ENCODE data around the gene TSPAN2.

Gene TSPAN2

GRCh38 chr1:115089420-115090185 is at the start of gene TSPAN2:
TSPAN2 (minus strand) TSS chr1:115089503; CDS start chr1:115089432, 71 bp downstream.
- peak within 1 kb of the TSS; percentile 95 to 98 for H3K9ac ChIP-seq (ENCODE audit: low read length in 2 of 2)
- H3K4me3 ChIP-seq (ENCODE audit: low read length in 2 of 2), result peak within 1 kb of the TSS; percentile 85 to 86
- no peaks in the 10 kb centered on the region for H3K36me3 ChIP-seq (ENCODE audit: control insufficient read depth in 2 of 2, insufficient read depth in 2 of 2, low read length in 2 of 2)
- H3K4me1 ChIP-seq (ENCODE audit: control insufficient read depth, insufficient read depth, low read length), result peaks cover 40% of the 10 kb centered on the region
- no peaks in the 10 kb centered on the region for H3K27me3 ChIP-seq (ENCODE audit: control insufficient read depth in 1 of 2, insufficient read depth in 2 of 2, low read length in 2 of 2)
- no peaks in the 10 kb centered on the region for H3K9me3 ChIP-seq (ENCODE audit: control insufficient read depth in 2 of 2, low read length in 2 of 2)
- H3K27ac ChIP-seq (ENCODE audit: low read length), result peak within 1 kb of the TSS; percentile 99

- no peaks in the 10 kb centered on the region for H3K9me3 ChIP-seq (ENCODE audit: control insufficient read depth in 2 of 2, low read length in 2 of 2)
- no peak overlapping the region for H3K9ac ChIP-seq (ENCODE audit: low read length in 2 of 2)
- peak overlapping the region; percentile 18 to 54 for H3K4me3 ChIP-seq (ENCODE audit: low read length in 2 of 2)
Observed at GRCh38 chr1:115138973-115139372, 49.7 kb upstream of the TSPAN2 start.

GRCh38 chr1:115138271-115138670 is 49.0 kb upstream of the TSPAN2 start:
- no peaks in the 10 kb centered on the region for H3K27me3 ChIP-seq (ENCODE audit: control insufficient read depth in 1 of 2, insufficient read depth in 2 of 2, low read length in 2 of 2)
- H3K4me1 ChIP-seq (ENCODE audit: control insufficient read depth, insufficient read depth, low read length), result peaks cover 16% of the 10 kb centered on the region
- no peak overlapping the region for H3K4me3 ChIP-seq (ENCODE audit: low read length in 2 of 2)
- no peak overlapping the region for H3K27ac ChIP-seq (ENCODE audit: low read length)
- H3K9me3 ChIP-seq (ENCODE audit: control insufficient read depth in 2 of 2, low read length in 2 of 2), result no peaks in the 10 kb centered on the region
- no peaks in the 10 kb centered on the region for H3K36me3 ChIP-seq (ENCODE audit: control insufficient read depth in 2 of 2, insufficient read depth in 2 of 2, low read length in 2 of 2)
- H3K9ac ChIP-seq (ENCODE audit: low read length in 2 of 2), result no peak overlapping the region

More at GRCh38 chr1:115138973-115139372, 49.7 kb upstream of the TSPAN2 start:
- peaks cover 16% of the 10 kb centered on the region for H3K4me1 ChIP-seq (ENCODE audit: control insufficient read depth, insufficient read depth, low read length)
- no peaks in the 10 kb centered on the region for H3K27me3 ChIP-seq (ENCODE audit: control insufficient read depth in 1 of 2, insufficient read depth in 2 of 2, low read length in 2 of 2)
- no peaks in the 10 kb centered on the region for H3K36me3 ChIP-seq (ENCODE audit: control insufficient read depth in 2 of 2, insufficient read depth in 2 of 2, low read length in 2 of 2)
- H3K27ac ChIP-seq (ENCODE audit: low read length), result no peak overlapping the region

- Histone ChIP-seq H3K36me3 (ENCODE audit: control insufficient read depth in 2 of 2, insufficient read depth in 2 of 2, low read length in 2 of 2) (no peaks in the 10 kb centered on the region), H3K4me1 (ENCODE audit: control insufficient read depth, insufficient read depth, low read length) (peaks cover 16% of the 10 kb centered on the region), H3K9ac (ENCODE audit: low read length in 2 of 2) (no peak overlapping the region), H3K27ac (ENCODE audit: low read length) (no peak overlapping the region), H3K4me3 (ENCODE audit: low read length in 2 of 2) (no peak overlapping the region), H3K9me3 (ENCODE audit: control insufficient read depth in 2 of 2, low read length in 2 of 2) (no peaks in the 10 kb centered on the region), H3K27me3 (ENCODE audit: control insufficient read depth in 1 of 2, insufficient read depth in 2 of 2, low read length in 2 of 2) (no peaks in the 10 kb centered on the region)
Observed at GRCh38 chr1:115137191-115137590, 47.9 kb upstream of the TSPAN2 start.

GRCh38 chr1:115136706-115137105 is 47.4 kb upstream of the TSPAN2 start:
- Histone ChIP-seq H3K27me3 (ENCODE audit: control insufficient read depth in 1 of 2, insufficient read depth in 2 of 2, low read length in 2 of 2) (no peaks in the 10 kb centered on the region), H3K27ac (ENCODE audit: low read length) (no peak overlapping the region), H3K9ac (ENCODE audit: low read length in 2 of 2) (no peak overlapping the region), H3K9me3 (ENCODE audit: control insufficient read depth in 2 of 2, low read length in 2 of 2) (no peaks in the 10 kb centered on the region), H3K4me1 (ENCODE audit: control insufficient read depth, insufficient read depth, low read length) (peaks cover 16% of the 10 kb centered on the region), H3K4me3 (ENCODE audit: low read length in 2 of 2) (no peak overlapping the region), H3K36me3 (ENCODE audit: control insufficient read depth in 2 of 2, insufficient read depth in 2 of 2, low read length in 2 of 2) (no peaks in the 10 kb centered on the region)

GRCh38 chr1:115136106-115136505 is 46.8 kb upstream of the TSPAN2 start:
- H3K4me3 ChIP-seq (ENCODE audit: low read length in 2 of 2), result no peak overlapping the region
- H3K9me3 ChIP-seq (ENCODE audit: control insufficient read depth in 2 of 2, low read length in 2 of 2), result no peaks in the 10 kb centered on the region
- H3K27ac ChIP-seq (ENCODE audit: low read length), result no peak overlapping the region
- no peaks in the 10 kb centered on the region for H3K36me3 ChIP-seq (ENCODE audit: control insufficient read depth in 2 of 2, insufficient read depth in 2 of 2, low read length in 2 of 2)
- no peaks in the 10 kb centered on the region for H3K27me3 ChIP-seq (ENCODE audit: control insufficient read depth in 1 of 2, insufficient read depth in 2 of 2, low read length in 2 of 2)
- no peak overlapping the region for H3K9ac ChIP-seq (ENCODE audit: low read length in 2 of 2)
- H3K4me1 ChIP-seq (ENCODE audit: control insufficient read depth, insufficient read depth, low read length), result peaks cover 16% of the 10 kb centered on the region

GRCh38 chr1:115135681-115136080 is 46.4 kb upstream of the TSPAN2 start:
- Histone ChIP-seq H3K9ac (ENCODE audit: low read length in 2 of 2) (no peak overlapping the region), H3K27ac (ENCODE audit: low read length) (no peak overlapping the region), H3K9me3 (ENCODE audit: control insufficient read depth in 2 of 2, low read length in 2 of 2) (no peaks in the 10 kb centered on the region), H3K4me3 (ENCODE audit: low read length in 2 of 2) (no peak overlapping the region), H3K36me3 (ENCODE audit: control insufficient read depth in 2 of 2, insufficient read depth in 2 of 2, low read length in 2 of 2) (no peaks in the 10 kb centered on the region), H3K27me3 (ENCODE audit: control insufficient read depth in 1 of 2, insufficient read depth in 2 of 2, low read length in 2 of 2) (no peaks in the 10 kb centered on the region), H3K4me1 (ENCODE audit: control insufficient read depth, insufficient read depth, low read length) (peaks cover 16% of the 10 kb centered on the region)

GRCh38 chr1:115134850-115135480 is 45.7 kb upstream of the TSPAN2 start:
- Histone ChIP-seq H3K27me3 (ENCODE audit: control insufficient read depth in 1 of 2, insufficient read depth in 2 of 2, low read length in 2 of 2) (no peaks in the 10 kb centered on the region), H3K9me3 (ENCODE audit: control insufficient read depth in 2 of 2, low read length in 2 of 2) (no peaks in the 10 kb centered on the region), H3K27ac (ENCODE audit: low read length) (no peak overlapping the region), H3K9ac (ENCODE audit: low read length in 2 of 2) (no peak overlapping the region), H3K4me3 (ENCODE audit: low read length in 2 of 2) (peak overlapping the region in 1 of 2 donors; percentile 15), H3K4me1 (ENCODE audit: control insufficient read depth, insufficient read depth, low read length) (peaks cover 16% of the 10 kb centered on the region), H3K36me3 (ENCODE audit: control insufficient read depth in 2 of 2, insufficient read depth in 2 of 2, low read length in 2 of 2) (no peaks in the 10 kb centered on the region)

GRCh38 chr1:115134231-115134630 is 44.9 kb upstream of the TSPAN2 start:
- no peaks in the 10 kb centered on the region for H3K9me3 ChIP-seq (ENCODE audit: control insufficient read depth in 2 of 2, low read length in 2 of 2)
- no peak overlapping the region for H3K9ac ChIP-seq (ENCODE audit: low read length in 2 of 2)
- H3K4me3 ChIP-seq (ENCODE audit: low read length in 2 of 2), result no peak overlapping the region
- no peaks in the 10 kb centered on the region for H3K36me3 ChIP-seq (ENCODE audit: control insufficient read depth in 2 of 2, insufficient read depth in 2 of 2, low read length in 2 of 2)
- peaks cover 15% of the 10 kb centered on the region for H3K4me1 ChIP-seq (ENCODE audit: control insufficient read depth, insufficient read depth, low read length)
- H3K27ac ChIP-seq (ENCODE audit: low read length), result no peak overlapping the region
- H3K27me3 ChIP-seq (ENCODE audit: control insufficient read depth in 1 of 2, insufficient read depth in 2 of 2, low read length in 2 of 2), result no peaks in the 10 kb centered on the region

GRCh38 chr1:115133440-115133839 is 44.1 kb upstream of the TSPAN2 start:
- Histone ChIP-seq H3K9me3 (ENCODE audit: control insufficient read depth in 2 of 2, low read length in 2 of 2) (no peaks in the 10 kb centered on the region), H3K9ac (ENCODE audit: low read length in 2 of 2) (no peak overlapping the region), H3K4me1 (ENCODE audit: control insufficient read depth, insufficient read depth, low read length) (peaks cover 12% of the 10 kb centered on the region), H3K27ac (ENCODE audit: low read length) (no peak overlapping the region), H3K36me3 (ENCODE audit: control insufficient read depth in 2 of 2, insufficient read depth in 2 of 2, low read length in 2 of 2) (no peaks in the 10 kb centered on the region), H3K27me3 (ENCODE audit: control insufficient read depth in 1 of 2, insufficient read depth in 2 of 2, low read length in 2 of 2) (no peaks in the 10 kb centered on the region), H3K4me3 (ENCODE audit: low read length in 2 of 2) (no peak overlapping the region)

GRCh38 chr1:115130786-115131185 is 41.5 kb upstream of the TSPAN2 start:
- H3K36me3 ChIP-seq (ENCODE audit: control insufficient read depth in 2 of 2, insufficient read depth in 2 of 2, low read length in 2 of 2), result no peaks in the 10 kb centered on the region
- H3K4me3 ChIP-seq (ENCODE audit: low read length in 2 of 2), result no peak overlapping the region
- peaks cover 12% of the 10 kb centered on the region for H3K4me1 ChIP-seq (ENCODE audit: control insufficient read depth, insufficient read depth, low read length)
- H3K9ac ChIP-seq (ENCODE audit: low read length in 2 of 2), result no peak overlapping the region
- no peaks in the 10 kb centered on the region for H3K9me3 ChIP-seq (ENCODE audit: control insufficient read depth in 2 of 2, low read length in 2 of 2)
- no peaks in the 10 kb centered on the region for H3K27me3 ChIP-seq (ENCODE audit: control insufficient read depth in 1 of 2, insufficient read depth in 2 of 2, low read length in 2 of 2)
- no peak overlapping the region for H3K27ac ChIP-seq (ENCODE audit: low read length)
